Activated T-cell treated with anti-CD3 and anti-CD28 coated beads for 4 hours (primary cell): ENCODE measurements around the gene ZNF184.
A peak's percentile ranks its signal among the peaks of the same experiment; 100 is the strongest.

Source experiments
- DNase-seq: peaks from one replicate; pipeline ENCODE4 v3.0.0-alpha.2; 2020

ZNF184 gene

DNA sequence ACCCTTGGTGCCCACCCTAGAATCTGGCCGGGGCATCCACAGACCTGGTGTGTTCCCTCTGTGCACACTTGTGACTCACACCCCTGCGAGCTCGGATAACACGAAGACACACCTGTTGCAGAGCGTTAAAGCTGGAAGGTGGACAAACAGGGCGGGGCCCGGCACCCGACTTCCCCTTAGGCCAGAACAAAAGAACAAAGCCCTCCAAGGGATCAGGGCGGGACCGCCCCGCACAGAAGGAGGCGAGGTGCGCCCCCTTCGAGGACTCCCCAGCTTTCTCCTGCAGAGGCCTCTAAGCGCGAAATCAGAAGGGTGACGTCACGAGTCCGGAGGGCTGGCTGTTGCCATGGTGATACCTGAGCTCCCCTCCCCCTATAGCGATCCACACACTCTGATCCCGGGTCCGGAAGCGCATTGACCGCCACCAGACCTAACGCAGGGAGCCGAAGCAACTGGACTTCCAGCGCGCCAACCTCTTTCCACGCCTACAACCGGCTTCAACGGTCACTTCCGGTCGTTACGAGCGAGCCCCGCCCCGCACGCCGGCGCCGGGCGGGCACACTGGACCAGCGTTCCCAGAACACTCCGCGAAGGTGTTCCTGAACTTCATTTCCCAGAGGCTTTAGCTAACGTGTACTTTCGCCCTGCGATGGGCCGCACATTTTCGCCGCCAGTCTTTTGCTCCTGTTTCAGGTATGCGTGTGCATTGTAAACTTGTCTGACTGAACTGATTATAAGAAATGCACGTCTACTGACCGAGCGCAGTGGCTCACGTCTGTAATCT lies at the start of gene ZNF184:
Gene ZNF184, minus strand, starts transcription at position 489 of the 784 bp plus-strand sequence. CDS start 811 bp downstream, outside the sequence.
- DNase-seq: peak; percentile 66

DNA sequence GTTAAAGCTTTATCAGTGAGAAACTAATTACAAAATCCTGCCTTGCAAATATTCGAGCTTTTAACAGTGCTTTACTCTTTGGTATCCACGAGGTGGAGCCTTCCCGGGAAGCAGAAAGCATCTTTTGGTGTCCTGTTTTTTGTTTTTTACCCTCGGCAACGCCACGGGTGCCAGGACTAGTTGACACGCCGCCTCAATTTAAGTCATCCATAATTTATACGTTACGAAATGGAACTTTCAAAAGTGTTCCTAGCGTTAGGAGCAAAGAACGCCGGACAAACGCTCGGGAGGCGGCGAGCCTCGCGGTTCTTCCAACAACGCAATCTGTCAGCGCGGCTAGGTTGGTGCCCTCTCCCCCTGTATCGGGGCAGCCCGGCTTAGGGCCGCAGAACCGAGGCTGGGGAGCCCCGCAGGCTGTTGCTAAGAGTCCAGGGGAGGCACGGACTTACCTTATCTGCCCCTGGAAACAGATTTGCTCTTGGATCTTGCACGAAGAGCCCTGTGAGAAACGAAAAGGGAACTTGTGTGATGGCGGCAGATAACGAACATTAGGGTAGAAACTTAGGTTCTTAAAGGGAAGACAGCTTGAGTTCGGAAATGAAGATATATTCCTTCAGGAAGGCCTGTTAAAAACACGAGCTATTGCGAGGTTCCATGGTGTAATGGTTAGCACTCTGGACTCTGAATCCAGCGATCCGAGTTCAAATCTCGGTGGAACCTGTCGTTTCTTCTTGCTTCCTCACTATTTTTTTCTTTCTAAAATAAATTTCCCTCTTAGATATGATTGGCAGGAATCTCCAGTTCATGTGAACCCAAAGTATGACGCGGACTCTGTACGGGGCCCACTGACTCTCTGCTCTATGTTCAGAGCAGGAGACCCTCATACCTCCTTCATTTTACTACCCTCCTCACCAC lies 46.2 kb upstream of the ZNF184 start:
- peak; percentile 51 for DNase-seq

DNA sequence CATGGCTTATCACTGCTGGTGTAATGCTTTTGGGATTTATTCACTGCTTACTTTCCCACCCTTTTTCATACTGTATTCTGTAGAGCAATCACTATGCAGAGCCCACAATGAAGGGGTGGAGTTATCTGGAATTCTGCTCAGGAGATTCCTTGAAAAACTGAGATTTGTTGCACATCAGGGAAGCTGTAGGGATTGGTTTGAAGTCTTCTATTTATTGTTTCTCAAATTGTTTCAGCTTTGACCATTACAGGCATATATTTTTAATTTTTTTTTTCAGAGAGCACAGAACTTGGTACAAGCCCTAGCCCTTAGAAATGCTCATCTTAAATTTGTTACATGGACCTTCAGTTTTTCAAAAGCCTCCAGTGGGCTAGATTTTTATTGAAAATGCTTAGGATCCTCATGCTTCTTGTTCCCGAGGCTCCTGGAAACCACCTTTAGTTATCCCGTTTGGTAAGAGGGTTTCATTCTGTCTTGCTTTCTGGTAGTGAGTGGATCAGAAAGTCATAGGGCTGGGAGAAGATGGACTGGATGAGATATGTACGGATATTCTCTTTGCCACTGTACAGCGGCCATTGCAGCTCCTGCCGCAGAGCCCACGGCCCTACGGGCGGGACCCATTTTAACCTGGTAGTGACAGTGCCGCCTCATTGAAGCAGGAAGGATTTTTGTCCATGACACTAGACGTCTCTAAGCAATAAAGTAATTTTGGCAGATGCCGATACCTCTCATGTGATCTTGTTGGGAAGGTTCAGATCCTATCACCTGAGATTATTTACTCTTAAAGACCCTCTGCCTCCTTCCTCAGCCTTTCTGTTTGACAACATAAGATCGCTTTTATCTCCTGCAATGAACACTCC lies 45.3 kb upstream of the ZNF184 start:
- no peak for DNase-seq

DNA sequence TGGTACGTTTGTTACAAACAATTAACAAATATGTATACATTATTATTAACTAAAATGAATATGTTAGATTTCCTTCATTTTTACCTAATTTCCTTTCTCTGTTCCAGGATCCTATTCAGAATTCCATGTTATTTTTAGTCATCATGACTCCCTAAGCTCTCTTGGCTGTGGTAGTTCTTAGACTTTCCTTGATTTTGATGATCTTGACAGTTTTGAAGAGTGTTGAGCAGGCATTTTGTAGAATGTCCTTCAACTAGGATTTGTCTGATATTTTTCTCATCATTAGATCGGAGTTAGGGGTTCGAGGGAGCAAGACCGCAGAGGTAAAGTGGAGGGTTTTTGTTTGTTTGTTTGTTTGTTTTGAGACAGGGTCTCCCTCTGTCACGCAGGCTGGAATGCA lies 44.3 kb upstream of the ZNF184 start:
- DNase-seq: no peak

DNA sequence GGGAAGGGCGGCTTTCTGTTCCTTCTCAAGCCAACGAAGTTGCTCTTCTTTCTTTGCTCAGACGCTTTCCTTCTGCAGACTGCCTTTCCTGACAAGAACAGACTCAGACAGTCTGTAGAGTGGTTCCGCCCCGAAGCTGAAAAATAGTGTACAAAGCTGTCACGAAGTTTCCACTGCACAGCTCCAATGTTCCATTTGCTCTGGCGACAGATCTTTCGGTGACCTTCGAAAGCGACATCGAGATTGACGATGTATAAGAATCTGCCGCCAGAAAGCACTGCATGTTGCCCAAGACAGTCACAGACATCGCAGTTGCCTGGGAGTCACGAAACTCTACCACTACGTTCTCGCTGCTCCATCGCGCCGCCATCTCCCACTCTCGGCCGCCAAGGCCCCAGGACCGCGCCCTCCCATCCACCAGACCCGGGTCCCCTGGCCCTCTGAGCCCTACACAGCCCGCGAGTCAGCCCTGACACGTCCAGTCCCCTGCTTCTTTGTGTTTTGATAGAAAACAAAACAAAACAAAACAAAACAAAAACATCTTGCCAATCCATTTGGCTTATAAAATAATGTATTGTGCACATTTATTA lies 42.1 kb upstream of the ZNF184 start:
- DNase-seq: no peak

DNA sequence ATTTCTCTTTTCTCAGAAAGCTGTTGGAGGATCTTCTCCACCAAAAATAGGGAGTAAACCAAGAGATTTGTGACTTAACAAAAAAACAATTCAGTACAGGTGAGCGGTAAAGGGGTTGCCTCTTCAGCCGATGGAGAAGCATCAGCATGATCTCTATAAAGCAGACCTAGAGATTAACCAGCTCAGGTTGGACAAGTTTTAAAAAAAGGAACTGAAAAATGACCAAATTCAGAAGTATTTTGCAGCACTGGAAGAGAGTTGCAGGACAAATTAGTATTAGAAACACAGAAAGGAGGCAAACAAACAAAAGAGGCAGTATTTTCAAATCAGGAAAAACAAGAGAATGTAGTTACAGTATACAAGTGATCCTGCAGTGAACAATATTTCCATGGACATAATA lies 39.6 kb upstream of the ZNF184 start:
- DNase-seq: no peak

DNA sequence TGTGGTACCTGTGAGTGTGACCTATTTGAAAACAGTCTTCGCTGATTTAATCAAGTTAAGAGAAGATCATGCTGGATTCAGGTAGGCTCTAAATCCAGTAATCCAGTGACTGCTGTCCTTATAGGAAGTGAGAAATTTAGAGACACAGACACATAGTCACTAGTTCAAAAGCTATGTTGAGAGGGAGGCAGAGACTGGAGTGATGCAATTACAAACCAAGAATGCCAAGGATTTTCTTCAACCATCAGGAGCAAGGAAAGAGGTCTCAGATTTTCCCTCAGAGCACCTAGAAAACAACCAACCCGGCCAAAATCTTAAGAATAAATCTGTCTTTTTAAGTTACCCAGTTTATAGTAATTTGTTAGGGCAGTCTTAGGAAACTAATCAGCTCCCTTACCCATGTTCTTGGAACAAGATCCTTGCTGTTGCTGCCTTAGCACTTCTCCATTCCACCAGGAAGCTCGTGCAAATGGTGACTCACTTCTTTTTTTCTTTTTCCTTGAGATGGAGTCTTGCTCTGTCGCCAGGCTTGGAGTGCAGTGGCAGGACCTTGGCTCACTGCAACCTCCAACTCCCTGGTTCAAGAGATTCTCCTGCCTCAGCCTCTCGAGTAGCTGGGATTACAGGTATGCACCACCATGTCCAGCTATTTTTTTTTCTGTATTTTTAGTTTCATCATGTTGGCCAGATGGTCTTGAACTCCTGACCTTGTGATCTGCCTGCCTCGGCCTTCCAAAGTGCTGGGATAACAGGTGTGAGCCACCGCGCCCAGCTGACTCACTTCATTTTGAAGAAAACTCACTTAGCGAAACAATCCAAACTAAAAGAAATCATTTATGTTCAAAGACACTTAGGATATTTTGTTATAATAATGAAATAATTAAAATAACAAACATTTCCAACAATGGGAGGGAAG lies 34.4 kb upstream of the ZNF184 start:
- DNase-seq: no peak

DNA sequence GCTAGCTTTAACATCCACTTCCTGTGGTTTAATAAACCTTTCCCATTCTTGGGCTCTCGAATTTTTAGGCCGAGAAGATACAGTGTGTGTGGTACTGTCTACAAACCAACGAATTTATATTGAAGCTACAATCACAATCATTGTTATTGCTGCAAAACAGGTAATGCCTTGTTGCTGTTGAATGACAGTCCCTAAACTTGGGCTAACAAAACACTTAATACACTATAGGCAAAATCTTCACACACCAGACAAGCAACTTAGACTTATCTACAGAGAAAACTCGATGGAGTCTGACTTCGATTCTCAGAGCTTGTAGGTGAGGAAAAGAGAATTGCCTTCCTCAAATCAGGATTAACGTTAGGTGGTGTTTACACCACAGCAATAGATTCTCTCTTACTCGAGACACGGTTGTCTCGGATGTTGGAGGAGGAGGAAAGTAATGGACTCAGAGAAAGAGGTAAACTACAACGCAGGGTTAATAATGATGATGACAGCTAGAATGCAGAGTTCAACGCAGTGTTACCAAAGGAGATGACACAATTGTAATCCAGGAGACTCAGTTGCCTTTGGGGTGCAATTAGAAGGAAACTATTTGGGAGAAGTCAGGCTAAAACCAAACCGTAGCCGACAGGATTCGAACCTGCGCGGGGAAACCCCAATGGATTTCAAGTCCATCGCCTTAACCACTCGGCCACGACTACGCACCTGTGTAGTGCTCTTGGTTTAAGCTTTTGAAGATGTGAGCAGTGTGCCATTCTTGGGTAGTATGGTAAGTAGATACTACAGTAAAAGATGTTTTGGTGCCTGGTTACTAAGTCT lies 32.5 kb upstream of the ZNF184 start:
- peak; percentile 30 for DNase-seq

DNA sequence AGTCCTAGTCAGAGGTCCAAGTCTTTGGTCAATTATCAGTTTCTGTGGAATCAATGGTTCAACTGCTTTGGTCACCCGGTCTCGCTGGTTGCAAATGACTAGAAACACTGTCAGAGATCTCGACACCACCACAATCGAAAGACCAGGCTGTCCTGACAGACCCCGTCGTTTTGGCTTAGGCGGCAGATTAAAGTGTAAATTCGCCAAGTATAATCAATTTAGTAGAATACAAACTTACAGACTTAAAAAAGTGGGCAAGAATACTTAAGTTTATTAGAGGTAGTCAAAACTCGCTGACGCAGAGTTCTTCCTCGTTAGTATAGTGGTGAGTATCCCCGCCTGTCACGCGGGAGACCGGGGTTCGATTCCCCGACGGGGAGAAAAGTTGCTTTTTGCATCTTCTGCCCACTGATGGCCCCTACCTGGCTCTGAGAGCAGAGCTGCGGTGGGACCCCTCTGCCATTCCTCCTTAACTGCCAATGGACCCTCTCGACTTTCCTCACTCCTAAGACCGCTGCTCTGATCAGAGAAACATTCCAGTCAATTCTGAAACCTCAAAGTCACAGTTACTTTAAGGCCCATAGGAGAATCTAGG lies 30.6 kb upstream of the ZNF184 start:
- peak; percentile 81 for DNase-seq

DNA sequence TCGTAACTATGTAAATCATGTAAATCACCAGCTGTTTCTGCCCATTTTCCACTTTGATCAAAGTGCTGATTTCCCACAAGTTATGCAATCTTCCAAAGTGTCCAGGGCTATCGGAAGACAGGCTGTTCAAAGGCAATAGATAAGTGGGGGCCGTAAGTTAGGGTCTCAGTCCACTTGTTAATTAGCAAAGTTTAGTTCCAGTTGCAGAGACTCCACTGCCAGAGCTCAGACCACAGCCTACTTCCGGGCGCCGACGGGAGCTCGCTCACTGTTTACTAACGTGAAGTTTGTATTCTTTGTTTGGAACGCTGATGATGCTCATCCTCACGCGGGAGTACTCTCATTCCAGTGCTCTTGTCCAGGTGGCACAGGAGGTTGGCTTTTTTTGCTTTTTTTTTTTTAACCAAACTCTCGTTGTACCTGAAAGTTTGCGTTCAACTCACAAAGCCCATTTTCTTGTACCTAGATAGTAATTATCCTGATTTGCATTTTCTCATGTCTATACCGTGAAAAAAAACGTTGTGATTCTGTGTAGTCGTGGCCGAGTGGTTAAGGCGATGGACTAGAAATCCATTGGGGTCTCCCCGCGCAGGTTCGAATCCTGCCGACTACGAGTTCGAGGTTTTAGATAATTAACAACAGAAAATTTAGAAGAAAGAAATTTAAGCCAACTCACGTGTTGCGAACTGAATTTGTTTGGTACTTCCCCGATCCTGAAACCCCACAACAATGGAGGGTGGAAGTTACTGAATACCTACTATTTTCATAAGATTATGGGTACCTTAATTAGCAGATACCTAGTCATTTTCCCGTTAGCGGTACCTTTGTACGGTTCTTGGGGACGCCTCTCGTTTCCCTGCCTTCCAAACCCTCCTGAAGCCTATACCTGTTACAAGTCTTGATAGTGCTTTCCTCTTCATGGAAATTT lies 29.9 kb upstream of the ZNF184 start:
- peak; percentile 61 for DNase-seq

DNA sequence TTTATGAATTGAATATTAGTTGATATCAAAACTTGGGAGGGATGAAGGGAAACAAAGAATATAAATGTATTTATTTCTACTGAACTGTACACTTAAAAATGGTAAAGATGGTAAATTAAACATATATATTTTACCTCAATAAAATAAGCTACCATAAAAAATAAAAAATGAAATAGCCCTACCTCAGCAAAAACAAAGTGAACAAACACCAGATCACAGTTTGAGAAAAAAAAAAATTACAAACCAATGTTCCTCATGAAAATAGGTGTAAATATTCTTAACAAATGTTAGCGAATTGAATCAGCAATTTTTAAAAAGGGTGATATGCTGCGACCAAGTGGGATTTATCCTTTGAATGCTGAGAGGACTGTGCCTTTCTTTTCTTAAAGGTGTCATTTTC lies 28.3 kb upstream of the ZNF184 start:
- no peak for DNase-seq

DNA sequence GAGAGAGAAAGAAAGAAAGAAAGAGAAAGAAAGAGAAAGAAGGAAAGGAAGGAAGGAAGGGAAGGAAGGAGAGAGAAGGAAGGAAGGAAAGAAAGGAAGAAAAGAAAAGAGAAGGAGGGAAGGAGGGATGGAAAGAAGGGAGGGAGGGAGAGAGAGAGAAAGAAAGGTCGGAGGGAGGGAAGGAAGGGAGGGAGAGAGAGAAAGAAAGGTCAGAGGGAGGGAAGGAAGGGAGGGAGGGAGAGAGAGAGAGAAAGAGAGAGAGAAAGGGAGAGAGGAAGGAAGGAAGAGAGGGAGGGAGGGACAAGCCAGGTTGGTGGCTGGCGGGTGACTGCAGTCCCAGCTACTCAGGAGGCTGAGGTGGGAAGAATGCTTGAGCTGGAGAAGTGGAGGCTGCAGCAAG lies 27.3 kb upstream of the ZNF184 start:
- DNase-seq: no peak

DNA sequence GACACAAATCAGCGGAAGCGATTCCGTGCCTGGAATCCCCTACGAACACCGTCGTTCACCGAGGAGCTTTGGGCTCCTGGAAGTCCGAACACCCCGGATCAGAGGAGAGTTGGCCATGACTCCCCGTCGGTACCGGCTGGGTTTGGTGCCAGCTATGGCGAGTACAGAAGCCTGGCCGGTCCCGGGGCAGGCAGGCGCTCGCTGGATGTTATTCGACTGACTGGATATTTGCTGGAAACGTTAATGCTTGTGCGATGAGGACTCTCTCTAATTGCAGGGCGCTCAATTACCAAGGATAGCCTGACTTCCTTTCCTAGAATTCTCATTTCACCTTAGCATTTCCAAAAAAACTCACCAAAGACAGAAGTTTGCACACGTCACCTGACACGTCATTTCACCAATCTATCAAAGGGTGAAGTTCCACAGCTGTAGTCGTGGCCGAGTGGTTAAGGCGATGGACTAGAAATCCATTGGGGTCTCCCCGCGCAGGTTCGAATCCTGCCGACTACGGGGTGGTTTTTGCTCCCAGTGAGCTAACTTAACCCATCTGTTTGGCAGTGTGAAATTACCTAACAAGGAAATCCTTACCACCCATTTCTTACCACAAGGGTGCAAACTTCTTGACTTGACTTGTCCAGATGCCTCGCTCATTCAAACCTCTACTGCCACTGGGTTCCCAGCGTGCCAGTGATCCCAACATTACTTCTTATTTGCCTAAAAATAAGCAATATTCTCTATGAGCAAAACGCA lies 22.7 kb upstream of the ZNF184 start:
- no peak for DNase-seq

DNA sequence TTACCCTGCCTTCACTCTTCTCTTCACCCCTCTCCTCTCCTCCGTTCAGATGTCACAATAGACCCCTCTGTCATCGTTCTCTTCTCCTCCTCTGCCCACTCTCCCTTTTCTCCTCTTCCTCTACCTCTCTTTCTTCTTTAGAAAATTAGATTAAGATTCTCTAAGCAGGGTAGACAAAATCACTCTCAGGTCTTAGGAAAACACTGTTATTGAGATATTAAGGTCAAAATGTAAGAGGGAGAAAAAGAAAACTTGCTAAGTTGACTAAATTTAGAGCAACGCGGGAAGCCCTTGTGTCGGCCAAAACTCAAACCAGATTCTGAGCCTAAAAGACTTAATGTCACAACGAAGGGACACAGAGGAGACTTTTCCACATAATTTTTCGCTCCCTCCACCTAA lies 22.1 kb upstream of the ZNF184 start:
- DNase-seq: no peak

DNA sequence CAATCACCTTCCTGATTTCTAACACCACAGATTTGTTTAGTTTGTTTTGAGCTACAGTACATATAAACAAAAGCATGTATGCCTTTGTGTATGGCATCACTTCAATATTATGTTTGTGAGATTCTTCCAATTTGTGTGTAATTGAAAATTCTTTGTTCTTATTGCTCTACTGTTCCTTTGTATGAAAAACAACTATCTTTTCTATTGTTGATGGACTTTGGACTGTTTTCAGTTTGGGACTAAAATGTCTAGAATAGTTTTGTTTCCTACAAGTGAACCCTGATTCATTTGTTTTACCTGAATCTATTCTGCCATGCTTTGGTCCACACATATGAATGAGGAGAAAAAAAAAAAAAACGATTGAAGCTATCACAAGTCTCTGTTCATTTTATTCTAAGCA lies 21.2 kb upstream of the ZNF184 start:
- no peak for DNase-seq

DNA sequence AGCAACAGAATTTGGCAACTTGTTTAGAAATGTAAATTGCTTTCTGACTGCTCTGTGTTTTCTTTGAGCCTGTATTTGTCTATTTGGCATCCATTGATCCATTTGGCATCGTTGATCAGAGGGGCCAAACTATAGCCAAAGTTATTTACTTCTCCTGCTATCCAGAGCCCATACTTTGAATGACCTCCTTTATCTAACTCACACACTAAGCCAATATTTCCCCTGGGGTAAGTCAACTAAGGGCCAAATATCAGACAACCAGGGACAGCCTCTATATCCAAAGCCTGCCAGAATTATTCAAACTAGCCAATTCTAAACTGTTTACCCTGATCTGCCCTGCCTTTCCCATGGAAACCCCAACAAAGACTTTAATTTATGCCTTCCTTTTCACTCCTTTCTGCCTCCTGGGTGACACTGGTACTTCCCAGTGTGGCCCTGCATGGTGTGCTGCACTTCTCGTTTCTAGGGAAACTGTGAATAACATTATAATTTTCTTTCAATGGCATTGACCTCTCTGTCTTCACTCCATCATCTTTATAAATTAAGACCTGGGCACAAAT lies 19.8 kb upstream of the ZNF184 start:
- DNase-seq: no peak

DNA sequence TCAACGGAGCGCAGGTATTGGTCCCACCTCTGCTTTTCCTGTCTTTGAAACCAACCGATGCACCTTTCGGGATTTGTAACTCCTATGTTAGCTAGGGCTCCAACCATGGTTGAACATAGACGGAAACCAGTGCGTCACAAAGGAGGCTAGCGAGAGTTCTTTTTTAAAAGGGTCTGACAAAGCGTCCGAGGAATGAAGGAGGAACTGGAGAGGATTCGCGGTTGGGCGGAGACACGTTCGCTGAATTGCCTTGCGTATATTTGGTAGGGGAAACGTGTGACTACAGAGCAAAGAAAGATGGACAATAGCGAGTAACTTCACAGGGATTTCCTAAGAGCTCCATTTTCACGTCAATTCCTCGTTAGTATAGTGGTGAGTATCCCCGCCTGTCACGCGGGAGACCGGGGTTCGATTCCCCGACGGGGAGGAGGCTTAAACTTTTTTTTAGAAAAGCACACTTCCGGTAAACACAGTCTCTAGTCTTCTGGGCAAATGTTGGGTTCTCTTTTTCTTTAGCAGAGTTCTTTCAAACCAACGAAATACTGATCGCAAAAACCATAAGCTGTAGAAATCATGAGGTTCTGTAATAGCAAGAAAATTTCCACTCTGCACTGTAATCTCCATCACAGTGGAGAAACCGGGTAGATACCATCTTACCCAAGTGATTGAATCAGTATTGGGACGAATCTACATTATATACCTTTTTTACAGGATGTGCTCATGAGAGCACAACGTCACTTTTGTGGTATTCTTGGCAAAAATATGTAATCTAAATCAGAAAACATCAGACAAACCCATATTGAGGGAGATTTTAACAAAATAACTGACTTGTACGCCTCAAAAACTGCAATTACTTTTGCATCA lies 6.6 kb upstream of the ZNF184 start:
- peak; percentile 89 for DNase-seq
